Common myeloid progenitor, CD34-positive (primary cell): ENCODE results near the gene SMYD2.

Source experiments
- CTCF ChIA-PET: fragments of 350-600 bp; sonication (Branson Sonifier 250); formaldehyde crosslinking; loops from one replicate; lab custom pipeline; 2021; ENCODE audit warnings: antibody characterized with exemption; lab: Charles Lee
- POLR2A ChIA-PET: fragments of 350-600 bp; sonication (Branson Sonifier 250); formaldehyde crosslinking; loops from one replicate; lab custom pipeline; 2021; ENCODE audit warnings: antibody characterized with exemption; lab: Charles Lee
- DNase-seq, 3 donors: peaks; one replicate each; pipeline versions ENCODE4 v3.0.0 to v3.0.0-alpha.2; 2013
- H3K27ac ChIP-seq, 2 experiments: 1 replicate in 1 of 2; 2 replicates in 1 of 2; pipeline ENCODE4 v1.7.0; 2013; ENCODE audit warnings: inconsistent platforms in 2 of 2, low read length in 2 of 2, mild to moderate bottlenecking in 2 of 2, low read depth in 1 of 2, moderate library complexity in 1 of 2; ENCODE audit not compliant: severe bottlenecking in 2 of 2, insufficient read depth in 1 of 2, poor library complexity in 1 of 2
- H3K27me3 ChIP-seq, 5 experiments: replicated peaks in 2 of 5; 1 replicate in 3 of 5; 2 replicates in 2 of 5; pipeline versions ENCODE4 v1.6.1 to v1.7.0; 2013; ENCODE audit warnings: low read length in 4 of 5, mild to moderate bottlenecking in 2 of 5, moderate library complexity in 2 of 5, inconsistent platforms in 1 of 5; ENCODE audit not compliant: insufficient read depth in 5 of 5, control insufficient read depth in 4 of 5
- H3K36me3 ChIP-seq, 4 experiments: 1 replicate in 2 of 4; 2 replicates in 2 of 4; pipeline versions ENCODE4 v1.6.1 to v1.7.0; 2013; ENCODE audit warnings: low read length in 3 of 4, control low read depth in 1 of 4, mild to moderate bottlenecking in 1 of 4; ENCODE audit not compliant: control insufficient read depth in 4 of 4, insufficient read depth in 4 of 4
- H3K4me1 ChIP-seq, 4 experiments: 1 replicate in 3 of 4; 2 replicates in 1 of 4; pipeline versions ENCODE4 v1.6.1 to v1.7.1; 2013; ENCODE audit warnings: low read length in 3 of 4, mild to moderate bottlenecking in 3 of 4, control low read depth in 1 of 4, inconsistent platforms in 1 of 4, moderate library complexity in 1 of 4; ENCODE audit not compliant: control insufficient read depth in 4 of 4, insufficient read depth in 4 of 4; ENCODE audit errors: control extremely low read depth in 1 of 4
- H3K4me3 ChIP-seq, 7 experiments: 1 replicate in 4 of 7; 2 replicates in 3 of 7; pipeline versions ENCODE4 v1.5.1 to v1.7.0; 2013; ENCODE audit warnings: mild to moderate bottlenecking in 7 of 7, low read length in 6 of 7, moderate library complexity in 6 of 7, inconsistent platforms in 2 of 7, low read depth in 2 of 7, control low read depth in 1 of 7; ENCODE audit not compliant: insufficient read depth in 4 of 7, control insufficient read depth in 1 of 7; ENCODE audit errors: extremely low read depth in 1 of 7
- H3K9me3 ChIP-seq, 5 experiments: 1 replicate in 4 of 5; 2 replicates in 1 of 5; pipeline versions ENCODE4 v1.6.1 to v1.7.1; 2013; ENCODE audit warnings: low read length in 4 of 5, mild to moderate bottlenecking in 2 of 5, inconsistent platforms in 1 of 5, low read depth in 1 of 5, moderate library complexity in 1 of 5; ENCODE audit not compliant: control insufficient read depth in 4 of 5, insufficient read depth in 2 of 5; ENCODE audit errors: control extremely low read depth in 1 of 5
- WGBS: methylation state at CpG from one replicate; pipeline ENCODE4 v1.1.5; 2013; ENCODE audit not compliant: insufficient coverage; 5-methylcytosine and 5-hydroxymethylcytosine counted together

SMYD2 gene

DNA sequence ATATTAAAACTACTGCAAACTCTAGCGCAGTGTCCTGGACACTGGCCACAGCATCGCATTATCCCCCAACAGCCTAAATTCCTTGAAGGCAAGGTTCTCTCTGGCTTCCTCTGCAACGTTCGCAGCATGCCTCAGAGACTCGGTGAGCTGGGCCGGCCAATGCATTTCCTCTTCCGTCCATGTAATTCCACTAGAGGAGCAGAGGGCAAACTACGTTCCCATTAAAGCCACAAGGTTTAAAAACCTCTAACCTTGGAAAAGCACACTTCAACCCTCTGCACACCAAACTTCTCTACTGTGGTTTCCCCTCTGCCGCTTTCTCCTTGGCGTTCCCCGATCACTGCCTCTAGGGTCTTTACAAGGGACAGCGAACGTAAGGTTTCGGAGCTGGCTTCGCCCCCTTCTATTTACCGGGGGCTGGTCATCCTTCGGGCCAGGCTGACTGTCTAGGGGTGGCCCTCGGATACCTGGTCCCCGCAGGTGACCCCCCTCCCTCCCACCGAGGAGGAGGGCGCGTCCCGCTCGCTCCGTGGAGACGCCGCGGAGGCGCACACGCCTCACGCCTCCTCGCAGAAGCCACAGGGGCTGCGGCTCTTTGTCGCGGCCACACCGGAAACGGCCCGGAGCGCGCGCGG is 456 bp upstream of the SMYD2 start:
- Histone ChIP-seq H3K27me3 (no peaks in the 10 kb centered on the region), H3K4me3 (peak overlapping the region; percentile 74 to 93 (median 86)), H3K4me1 (peaks cover 3 to 26% (median 17%) of the 10 kb centered on the region in 4 experiments), H3K36me3 (peaks cover 0 to 3% (median 2%) of the 10 kb centered on the region in 4 experiments), H3K9me3 (no peaks in the 10 kb centered on the region), H3K27ac (peak overlapping the region in 1 of 2 experiments; percentile 74)
- 0% methylated on average over 29 of the region's 42 CpGs for WGBS
- peak; percentile 26 to 70 (median 56) for DNase-seq
- ChIA-PET POLR2A (no interaction called here), CTCF (interaction anchor here (0.9 to 2.4 kb wide), 5 partner anchors 9 to 49 kb away, joined by 3 to 8 read pairs (median 5); no protein-coding TSS in a partner anchor)

- no peak overlapping the region for H3K27ac ChIP-seq
Observed at GRCh38 chr1:214281720-214282629, 1.0 kb downstream of the SMYD2 start.

DNA sequence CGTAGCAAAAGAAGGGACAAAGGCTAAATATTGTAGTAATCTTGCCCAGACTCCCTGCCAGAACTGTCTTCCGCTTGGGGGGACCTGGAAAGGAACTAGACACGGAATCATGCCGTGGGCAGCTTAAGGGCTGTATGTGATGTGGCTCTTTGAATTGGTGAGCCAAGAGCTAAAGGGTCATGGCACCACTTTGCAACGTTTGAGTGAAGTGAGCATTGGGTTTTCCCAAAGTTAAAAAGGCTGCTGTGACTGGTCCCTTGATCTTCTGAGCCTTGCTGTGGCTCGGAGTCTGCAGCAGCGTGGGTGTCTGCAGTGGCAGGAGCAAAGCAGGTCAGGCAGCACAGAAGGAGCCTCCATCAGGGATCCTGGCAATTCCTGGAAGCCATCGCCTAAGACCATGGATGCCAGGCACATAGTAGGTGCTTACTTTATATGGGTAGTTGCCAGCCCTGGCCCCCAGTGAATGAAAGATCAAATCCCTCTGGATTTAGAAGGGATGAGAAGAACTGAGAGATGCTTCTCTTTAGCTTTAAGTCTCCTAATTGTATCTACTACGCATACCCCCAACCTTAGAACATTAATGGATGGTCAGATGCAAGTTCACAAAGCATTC is 1.8 kb downstream of the SMYD2 start:
- no peak for DNase-seq
- peaks cover 0 to 3% (median 2%) of the 10 kb centered on the region in 4 experiments for H3K36me3 ChIP-seq
- WGBS = 98% methylated on average over 9 of the region's 9 CpGs
- ChIA-PET POLR2A (no interaction called here), CTCF (interaction anchor here (1.0 to 2.2 kb wide), 3 partner anchors 21 to 42 kb away, joined by 3 to 12 read pairs (median 3); no protein-coding TSS in a partner anchor)
- H3K27ac ChIP-seq = no peak overlapping the region
- no peak overlapping the region for H3K4me3 ChIP-seq
- peaks cover 5 to 26% (median 17%) of the 10 kb centered on the region in 4 experiments for H3K4me1 ChIP-seq
- no peaks in the 10 kb centered on the region for H3K27me3 ChIP-seq
- no peaks in the 10 kb centered on the region for H3K9me3 ChIP-seq

More at GRCh38 chr1:214281720-214282629, 1.0 kb downstream of the SMYD2 start:
- 21% methylated on average over 12 of the region's 14 CpGs for WGBS
- DNase-seq = peak in 1 of 3 donors; percentile 10
- Histone ChIP-seq H3K4me1 (peaks cover 3 to 26% (median 17%) of the 10 kb centered on the region in 4 experiments), H3K36me3 (peaks cover 0 to 3% (median 2%) of the 10 kb centered on the region in 4 experiments), H3K27me3 (no peaks in the 10 kb centered on the region), H3K9me3 (no peaks in the 10 kb centered on the region), H3K4me3 (peak overlapping the region; percentile 31 to 93 (median 83))
- ChIA-PET POLR2A (no interaction called here), CTCF (interaction anchor here (1.0 to 2.2 kb wide), 3 partner anchors 20 to 43 kb away, joined by 3 to 12 read pairs (median 3); no protein-coding TSS in a partner anchor)

DNA sequence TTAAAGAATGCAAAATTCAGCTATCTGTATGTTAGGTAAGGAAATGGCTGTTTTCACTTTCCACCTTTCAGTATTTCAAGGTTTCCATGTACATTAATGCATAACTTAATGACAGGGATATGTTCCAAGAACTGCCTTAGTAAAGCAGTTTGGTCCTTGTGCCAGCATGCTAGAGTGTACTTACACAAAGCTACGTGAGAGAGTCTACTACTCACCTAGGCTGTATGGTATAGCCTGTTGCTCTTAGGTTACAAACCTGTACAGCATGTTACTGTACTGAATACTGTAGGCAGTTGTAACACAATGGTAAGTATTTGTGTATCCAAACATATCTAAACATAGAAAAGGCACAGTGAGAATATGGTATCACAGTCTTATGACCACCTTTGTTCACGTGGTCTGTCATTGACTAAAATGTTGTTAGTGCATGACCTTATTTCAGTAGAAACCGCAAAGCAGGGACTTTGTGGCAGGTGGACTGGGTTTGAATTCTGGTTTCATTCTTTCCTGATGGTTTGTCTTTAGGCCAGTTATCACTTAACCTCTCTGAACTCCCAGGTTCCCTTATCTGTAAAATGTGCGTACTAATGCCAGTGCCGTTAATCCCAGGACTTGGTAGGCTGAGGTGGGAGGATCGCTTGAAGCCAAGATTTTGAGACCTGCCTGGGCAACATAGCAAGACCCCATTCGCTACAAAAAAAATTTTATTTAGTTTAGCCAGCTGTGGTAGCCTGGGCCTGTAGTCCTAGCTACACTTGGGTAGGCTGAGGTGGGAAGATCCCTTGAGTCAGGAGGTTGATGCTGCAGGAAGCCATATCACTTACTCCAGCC is 4.9 kb downstream of the SMYD2 start:
- POLR2A ChIA-PET = no interaction called here
- no peak overlapping the region for H3K27ac ChIP-seq
- peaks cover 4 to 18% (median 8%) of the 10 kb centered on the region in 4 experiments for H3K4me1 ChIP-seq
- peaks cover 0 to 3% (median 0%) of the 10 kb centered on the region in 5 experiments for H3K9me3 ChIP-seq
- H3K36me3 ChIP-seq = no peaks in the 10 kb centered on the region
- no peak for DNase-seq
- CTCF ChIA-PET = no interaction called here
- H3K4me3 ChIP-seq = no peak overlapping the region
- no peaks in the 10 kb centered on the region for H3K27me3 ChIP-seq
- WGBS = 100% methylated on average over 5 of the region's 7 CpGs

GRCh38 chr1:214287884-214288283 is 6.9 kb downstream of the SMYD2 start:
- CTCF ChIA-PET = interaction anchor here (1.4 kb wide), 1 partner anchor 41 kb away, joined by 3 read pairs; no protein-coding TSS in a partner anchor
- POLR2A ChIA-PET = no interaction called here
- Histone ChIP-seq H3K27me3 (no peaks in the 10 kb centered on the region), H3K27ac (no peak overlapping the region), H3K4me3 (no peak overlapping the region), H3K9me3 (peaks cover 0 to 3% (median 0%) of the 10 kb centered on the region in 5 experiments), H3K4me1 (peaks cover 0 to 6% (median 2%) of the 10 kb centered on the region in 4 experiments), H3K36me3 (no peaks in the 10 kb centered on the region)
- DNase-seq = no peak
- WGBS = 68% methylated on average over 3 of the region's 6 CpGs

DNA sequence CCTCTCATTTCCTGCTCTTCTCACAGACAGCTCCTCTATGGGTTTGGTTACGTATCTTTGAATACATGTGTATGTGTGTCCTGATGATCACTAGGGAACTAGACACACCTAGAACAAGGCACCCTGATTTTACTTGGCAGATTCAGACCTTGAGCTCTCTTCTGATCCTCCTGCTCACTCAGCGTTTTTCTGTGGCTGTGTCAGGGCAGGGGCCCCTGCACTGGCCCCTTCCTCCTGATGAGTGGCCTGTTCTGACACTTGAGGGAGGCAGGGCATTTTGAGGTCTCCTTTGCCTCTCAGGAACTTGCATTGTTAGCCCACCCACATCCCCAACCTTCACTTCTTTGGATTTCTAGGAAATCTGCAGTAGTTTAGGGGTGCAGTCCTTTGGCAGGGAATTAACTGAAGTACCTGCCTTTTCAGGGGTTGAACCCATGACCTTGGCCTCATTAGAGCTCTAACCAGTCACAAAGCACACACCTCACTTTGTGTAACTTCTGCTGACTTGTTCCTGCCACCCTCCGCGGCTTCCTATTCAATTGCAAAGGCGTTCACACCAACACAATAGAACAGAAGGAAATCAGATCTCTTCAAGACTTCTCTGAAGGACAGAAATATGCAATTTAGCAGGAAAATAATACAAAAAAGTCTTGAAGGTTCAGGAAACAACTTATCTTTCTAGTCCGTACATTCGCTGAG is 8.8 kb downstream of the SMYD2 start:
- 100% methylated on average over 2 of the region's 7 CpGs for WGBS
- Histone ChIP-seq H3K27me3 (no peaks in the 10 kb centered on the region), H3K9me3 (peaks cover 0 to 3% (median 0%) of the 10 kb centered on the region in 5 experiments), H3K4me1 (peaks cover 0 to 6% (median 2%) of the 10 kb centered on the region in 4 experiments), H3K27ac (no peak overlapping the region), H3K36me3 (no peaks in the 10 kb centered on the region), H3K4me3 (no peak overlapping the region)
- ChIA-PET POLR2A (no interaction called here), CTCF (interaction anchor here (1.4 to 2.8 kb wide), 2 partner anchors 39 to 43 kb away, joined by 3 to 10 read pairs; no protein-coding TSS in a partner anchor)
- no peak for DNase-seq
